Pancreas (tissue), 10 donors: ENCODE measurements around the gene SPATA21. TPM values are rescaled to one million over a fixed set of nuclear protein-coding genes. Genes with fewer than 3 reads are reported as not detected.

Experiments used
- ATAC-seq, 4 donors: fragments of 200-7000 bp; cut with Tn5 transposase; one replicate each; pipeline versions ENCODE4 v1.8.0 to v1.9.1; 2020; ENCODE audit warnings: mild to moderate bottlenecking in 4 of 4, moderate library complexity in 4 of 4
- DNase-seq, 6 donors: peaks; one replicate each; pipeline ENCODE4 v3.0.0-alpha.2; 2020
- FAIRE-seq: peaks from 2 replicates; lab custom pipeline; 2012; peaks lifted over from hg19 to GRCh38; lab: Jason Lieb, UNC
- H3K27ac ChIP-seq, 4 donors: fragments of 200-600 bp; sonication (generic); 1 replicate in 3 of 4; 2 replicates in 1 of 4; pipeline versions ENCODE4 v1.5.0 to v1.8.0; 2020
- H3K27me3 ChIP-seq, 4 donors: fragments of 200-600 bp; one replicate each; pipeline ENCODE4 v1.8.0; 2021
- H3K36me3 ChIP-seq, 3 donors: fragments of 200-600 bp; sonication (generic) in 1 of 3; one replicate each; pipeline versions ENCODE4 v1.5.0 to v1.8.0; 2020 to 2021
- H3K4me1 ChIP-seq, 3 donors: fragments of 200-600 bp; one replicate each; pipeline ENCODE4 v1.8.0; 2021
- H3K4me3 ChIP-seq, 4 donors: fragments of 200-600 bp; sonication (generic) in 2 of 4; one replicate each; pipeline versions ENCODE4 v1.5.0 to v1.8.0; 2020 to 2021
- H3K9me3 ChIP-seq, 4 donors: fragments of 200-600 bp; one replicate each; pipeline ENCODE4 v1.8.0; 2021
- CTCF ChIP-seq, 4 donors: fragments of 200-600 bp; sonication (generic) in 3 of 4; IDR thresholded peaks; one replicate each; pipeline versions ENCODE4 v1.5.0 to v1.8.0; 2021; ENCODE audit warnings: antibody characterized with exemption in 4 of 4
- WGBS, 2 donors: extraction: QIAGEN DNeasy Blood & Tissue Kit; methylation state at CpG; one replicate each; pipeline ENCODE4 v1.1.7; 2013; 5-methylcytosine and 5-hydroxymethylcytosine counted together
- intact Hi-C, 3 donors: fragments of 100-400 bp; cut with DNase I; formaldehyde crosslinking; loops; one replicate each; pipeline versions ENCODE4 v1.11.1 to v1.14.2; 2022
- polyA plus RNA-seq, 2 donors: library from polyadenylated mRNA; stranded (reverse); fragments of 200-250 nt; gene quantifications; one replicate each; pipeline ENCODE4 v1.2.3, GENCODE V29; 2013
- total RNA-seq, 6 donors: library from RNA; stranded (reverse); fragmentation: NEBNext Ultra II Directional in 4 of 6; extraction: Animal tissue kit (Norgen Biotek cat#: 25700) in 4 of 6; gene quantifications; one replicate each; pipeline versions ENCODE4 v1.2.1 to v1.2.4, GENCODE V29; 2021 to 2023
- donor health status: healthy with polysubstance abuse.
- donor health status: DM: no; HTN: no; CAD: no; lungs with moderate emphysema.
- donor health status: DM: no; HTN: no; CAD: no.
- donor health status: control.
- donor health status: control.
- donor health status: Bipolar disorder and iron deficiency.
- donor health status: DM: yes; HTN: yes; CAD: no.
- donor health status: DM: no; HTN: no; CAD: no.
- donor health status: DM: no; HTN: no; CAD: no.
- donor health status: DM: yes; HTN: yes; CAD: no.

Gene SPATA21
- total and polyA plus RNA-seq, 8 donors, result 0.53 to 0.90 (median 0.77) TPM; not detected in 5

GRCh38 chr1:16375521-16376340 lies 61.5 kb downstream of the SPATA21 start:
- H3K27ac ChIP-seq, result peak overlapping the region in 2 of 4 donors; percentile 20 to 37
- FAIRE-seq (no peak), ATAC-seq (peak in 2 of 4 donors; percentile 21 to 42), DNase-seq (no peak)
- no peak for TF ChIP-seq CTCF (IDR thresholded peaks at IDR 0.05)
- intact Hi-C loops, result no loop called here
- H3K4me1 ChIP-seq, result peaks cover 11 to 28% (median 12%) of the 10 kb centered on the region in 3 donors
- H3K9me3 ChIP-seq, result no peaks in the 10 kb centered on the region
- no peaks in the 10 kb centered on the region for H3K36me3 ChIP-seq
- H3K27me3 ChIP-seq, result no peaks in the 10 kb centered on the region
- 44 to 50% methylated on average over 15 of the region's 15 CpGs for WGBS, 2 donors
- no peak overlapping the region for H3K4me3 ChIP-seq

GRCh38 chr1:16374266-16374665 lies 63.0 kb downstream of the SPATA21 start:
- no peaks in the 10 kb centered on the region for H3K27me3 ChIP-seq
- no peak for DNase-seq
- H3K27ac ChIP-seq, result no peak overlapping the region
- FAIRE-seq, result no peak
- H3K36me3 ChIP-seq, result no peaks in the 10 kb centered on the region
- intact Hi-C loops, result no loop called here
- no peak for TF ChIP-seq CTCF (IDR thresholded peaks at IDR 0.05)
- WGBS, 2 donors, result 86 to 88% methylated on average over 3 of the region's 3 CpGs
- no peaks in the 10 kb centered on the region for H3K9me3 ChIP-seq
- peaks cover 9 to 32% (median 17%) of the 10 kb centered on the region in 3 donors for H3K4me1 ChIP-seq
- H3K4me3 ChIP-seq, result no peak overlapping the region
- no peak for ATAC-seq

GRCh38 chr1:16372535-16373285 lies 64.5 kb downstream of the SPATA21 start:
- no peak overlapping the region for H3K4me3 ChIP-seq
- no peak for ATAC-seq
- no peak for DNase-seq
- TF ChIP-seq CTCF (IDR thresholded peaks at IDR 0.05), result no peak
- peaks cover 12 to 38% (median 26%) of the 10 kb centered on the region in 3 donors for H3K4me1 ChIP-seq
- no peaks in the 10 kb centered on the region for H3K27me3 ChIP-seq
- WGBS, 2 donors, result 81 to 85% methylated on average over 3 of the region's 3 CpGs
- no peaks in the 10 kb centered on the region for H3K9me3 ChIP-seq
- FAIRE-seq, result no peak
- H3K36me3 ChIP-seq, result no peaks in the 10 kb centered on the region
- no peak overlapping the region for H3K27ac ChIP-seq
- intact Hi-C loops, result no loop called here

- Histone ChIP-seq H3K4me1 (peaks cover 12 to 38% (median 26%) of the 10 kb centered on the region in 3 donors), H3K4me3 (no peak overlapping the region), H3K27me3 (no peaks in the 10 kb centered on the region), H3K36me3 (no peaks in the 10 kb centered on the region), H3K9me3 (no peaks in the 10 kb centered on the region), H3K27ac (no peak overlapping the region)
- FAIRE-seq, result no peak
- intact Hi-C loops, result no loop called here
- ATAC-seq, result no peak
- WGBS, 2 donors, result 88 to 90% methylated on average over 5 of the region's 5 CpGs
- no peak for DNase-seq
- TF ChIP-seq CTCF (IDR thresholded peaks at IDR 0.05), result no peak
Measured at GRCh38 chr1:16371725-16372124, 65.5 kb downstream of the SPATA21 start.
